Activated CD8-positive, alpha-beta T cell treated with anti-CD3 and anti-CD28 coated beads for 36 hours (primary cell): Measurements from ENCODE around the gene BORCS5. TPM values are rescaled to one million over a fixed set of nuclear protein-coding genes. Genes with fewer than 3 reads are reported as not detected.
A peak's percentile ranks its signal among the peaks of the same experiment; 100 is the strongest.

Source experiments
- ATAC-seq: fragments of 200-7000 bp; cut with Tn5 transposase; one replicate; pipeline ENCODE4 v1.10.0; 2021; ENCODE audit warnings: mild to moderate bottlenecking, moderate library complexity
- CTCF ChIA-PET: fragments of 350-600 bp; sonication (Branson Sonifier 250); formaldehyde crosslinking; loops from one replicate; lab custom pipeline; 2021; ENCODE audit warnings: antibody characterized with exemption; lab: Charles Lee
- POLR2A ChIA-PET: fragments of 350-600 bp; sonication (Branson Sonifier 250); formaldehyde crosslinking; loops from one replicate; lab custom pipeline; 2021; ENCODE audit warnings: antibody characterized with exemption; lab: Charles Lee
- DNase-seq: peaks from one replicate; pipeline ENCODE4 v3.0.0-alpha.2; 2020
- H3K27ac Mint-ChIP-seq: one replicate; pipeline ENCODE4 v1.8.0; 2021; ENCODE audit warnings: mild to moderate bottlenecking, mixed read lengths
- H3K27me3 Mint-ChIP-seq: one replicate; pipeline ENCODE4 v1.8.0; 2021; ENCODE audit warnings: mixed read lengths
- H3K36me3 Mint-ChIP-seq: one replicate; pipeline ENCODE4 v1.8.0; 2021; ENCODE audit warnings: low read depth, mixed read lengths
- H3K4me1 Mint-ChIP-seq: one replicate; pipeline ENCODE4 v1.8.0; 2021; ENCODE audit warnings: low read depth, mixed read lengths
- H3K4me3 Mint-ChIP-seq: one replicate; pipeline ENCODE4 v1.8.0; 2021; ENCODE audit warnings: mild to moderate bottlenecking, moderate library complexity, mixed read lengths
- H3K9me3 Mint-ChIP-seq: one replicate; pipeline ENCODE4 v1.8.0; 2021; ENCODE audit warnings: mixed read lengths
- intact Hi-C: fragments of 100-400 bp; cut with micrococcal nuclease; formaldehyde crosslinking; loops from one replicate; pipeline ENCODE4 v1.10.0; 2022
- total RNA-seq, 2 experiments: library from RNA; stranded (reverse); gene quantifications; one replicate each; pipeline ENCODE4 v1.2.3, GENCODE V29; 2021
- TF ChIP-seq, protein P1 (sequence below): fragments of 200-600 bp; IDR thresholded peaks from one replicate; pipeline ENCODE4 v1.8.0; 2022; ENCODE audit warnings: antibody characterized with exemption, mild to moderate bottlenecking

The BORCS5 gene
- total RNA-seq, 2 experiments from 2014 or later, result 31.5 to 32.9 TPM

DNA sequence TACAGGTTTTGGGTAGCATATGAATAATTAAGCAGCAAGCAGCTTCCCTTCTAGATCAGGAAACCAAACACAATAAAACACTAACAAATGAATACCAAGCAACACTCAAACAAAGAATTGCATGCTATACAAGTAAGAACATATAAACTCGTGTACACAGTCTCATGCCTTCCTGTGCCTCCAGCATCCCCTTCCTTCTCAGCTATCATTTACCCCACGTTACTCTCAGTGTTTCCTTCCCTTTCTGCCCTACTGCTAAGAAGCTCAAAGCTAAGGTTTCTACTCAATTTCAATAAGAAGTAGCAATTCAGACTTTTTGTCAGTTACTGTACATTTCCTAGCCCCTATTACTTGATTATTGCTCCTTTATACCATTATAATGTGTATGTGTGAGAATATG, 124.8 kb downstream of the BORCS5 start:
- peak; percentile 65 for ATAC-seq
- Mint-ChIP-seq H3K9me3 (no peaks in the 10 kb centered on the region), H3K4me3 (no peak overlapping the region), H3K27ac (peak overlapping the region; percentile 92), H3K27me3 (no peaks in the 10 kb centered on the region), H3K4me1 (peaks cover 51% of the 10 kb centered on the region), H3K36me3 (peaks cover 68% of the 10 kb centered on the region)
- DNase-seq, result no peak
- TF ChIP-seq, protein P1, sequence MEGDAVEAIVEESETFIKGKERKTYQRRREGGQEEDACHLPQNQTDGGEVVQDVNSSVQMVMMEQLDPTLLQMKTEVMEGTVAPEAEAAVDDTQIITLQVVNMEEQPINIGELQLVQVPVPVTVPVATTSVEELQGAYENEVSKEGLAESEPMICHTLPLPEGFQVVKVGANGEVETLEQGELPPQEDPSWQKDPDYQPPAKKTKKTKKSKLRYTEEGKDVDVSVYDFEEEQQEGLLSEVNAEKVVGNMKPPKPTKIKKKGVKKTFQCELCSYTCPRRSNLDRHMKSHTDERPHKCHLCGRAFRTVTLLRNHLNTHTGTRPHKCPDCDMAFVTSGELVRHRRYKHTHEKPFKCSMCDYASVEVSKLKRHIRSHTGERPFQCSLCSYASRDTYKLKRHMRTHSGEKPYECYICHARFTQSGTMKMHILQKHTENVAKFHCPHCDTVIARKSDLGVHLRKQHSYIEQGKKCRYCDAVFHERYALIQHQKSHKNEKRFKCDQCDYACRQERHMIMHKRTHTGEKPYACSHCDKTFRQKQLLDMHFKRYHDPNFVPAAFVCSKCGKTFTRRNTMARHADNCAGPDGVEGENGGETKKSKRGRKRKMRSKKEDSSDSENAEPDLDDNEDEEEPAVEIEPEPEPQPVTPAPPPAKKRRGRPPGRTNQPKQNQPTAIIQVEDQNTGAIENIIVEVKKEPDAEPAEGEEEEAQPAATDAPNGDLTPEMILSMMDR, result no peak
- CTCF ChIA-PET, result interaction anchor here (0.8 to 2.1 kb wide), 7 partner anchors 24 to 131 kb away, joined by 3 to 7 read pairs (median 3); partner anchors contain the start of genes BORCS5 and DUSP16
- intact Hi-C loops, result no loop called here
- POLR2A ChIA-PET, result interaction anchor here (0.9 to 2.1 kb wide), 5 partner anchors 15 to 105 kb away, joined by 3 to 6 read pairs (median 5); no protein-coding TSS in a partner anchor

DNA sequence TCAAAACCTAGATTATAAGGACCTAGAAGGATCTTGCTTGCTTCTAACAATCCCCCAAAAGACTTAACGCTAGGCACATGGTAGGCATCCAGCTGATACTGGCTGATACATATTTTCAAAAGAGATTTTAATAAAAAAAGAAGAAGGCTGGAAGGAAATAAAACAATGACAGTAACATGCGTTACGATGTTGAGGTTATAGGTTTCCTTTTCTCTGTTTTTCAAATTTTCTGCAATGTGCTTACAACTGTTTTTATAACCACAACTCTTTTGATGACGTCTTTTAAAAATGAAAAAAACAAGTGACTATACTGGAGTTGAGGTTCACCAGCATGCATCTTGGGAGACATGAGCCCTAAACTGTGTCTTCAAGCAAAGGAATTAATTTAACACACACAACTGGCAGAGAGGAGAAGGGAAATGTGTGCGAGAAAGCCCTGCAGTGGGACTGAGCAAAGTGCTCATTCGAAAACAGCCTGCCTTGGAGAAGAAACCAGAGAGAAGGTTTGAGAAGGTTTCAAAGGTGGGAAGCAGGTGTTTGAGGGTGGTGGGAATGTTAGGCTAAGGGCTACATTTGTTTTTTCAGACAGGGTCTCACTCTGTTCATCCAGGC, 125.4 kb downstream of the BORCS5 start:
- ATAC-seq, result peak; percentile 63
- ChIA-PET POLR2A (interaction anchor here (1.0 to 2.1 kb wide), 5 partner anchors 12 to 103 kb away, joined by 3 to 6 read pairs (median 5); no protein-coding TSS in a partner anchor), CTCF (interaction anchor here (0.8 to 2.1 kb wide), 9 partner anchors 9 to 125 kb away, joined by 3 to 7 read pairs (median 3); partner anchors contain the start of genes BORCS5 and DUSP16)
- peak; percentile 26 for DNase-seq
- no peaks in the 10 kb centered on the region for H3K27me3 Mint-ChIP-seq
- H3K27ac Mint-ChIP-seq, result peak overlapping the region; percentile 92
- no peaks in the 10 kb centered on the region for H3K9me3 Mint-ChIP-seq
- H3K36me3 Mint-ChIP-seq, result peaks cover 67% of the 10 kb centered on the region
- intact Hi-C loops, result no loop called here
- TF ChIP-seq, protein P1, result no peak
- peak overlapping the region; percentile 60 for H3K4me3 Mint-ChIP-seq
- peaks cover 57% of the 10 kb centered on the region for H3K4me1 Mint-ChIP-seq

DNA sequence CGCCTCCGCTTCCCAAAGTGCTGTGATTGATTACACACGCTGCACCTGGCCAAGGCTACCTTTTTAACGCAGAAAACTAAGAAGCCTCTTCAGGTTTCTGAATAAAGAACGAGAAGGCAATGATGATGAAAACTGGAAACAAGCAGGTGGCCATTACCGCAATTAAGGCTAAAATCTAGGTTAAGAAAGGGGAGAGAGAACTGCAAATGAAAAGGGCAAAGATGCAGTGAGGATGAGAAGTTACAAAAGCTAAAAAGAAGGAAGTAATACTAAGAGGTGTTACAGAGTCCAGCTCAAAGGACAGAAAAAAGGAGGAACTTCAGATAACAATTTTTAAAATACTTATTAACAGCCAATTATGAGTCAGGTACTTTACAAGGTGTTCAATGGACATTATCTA, 126.1 kb downstream of the BORCS5 start:
- POLR2A ChIA-PET, result interaction anchor here (1.0 to 2.1 kb wide), 5 partner anchors 11 to 104 kb away, joined by 3 to 6 read pairs (median 5); no protein-coding TSS in a partner anchor
- no peak for ATAC-seq
- H3K4me1 Mint-ChIP-seq, result peaks cover 63% of the 10 kb centered on the region
- TF ChIP-seq, protein P1, result no peak
- H3K27me3 Mint-ChIP-seq, result no peaks in the 10 kb centered on the region
- no peak for DNase-seq
- peaks cover 66% of the 10 kb centered on the region for H3K36me3 Mint-ChIP-seq
- peak overlapping the region; percentile 60 for H3K4me3 Mint-ChIP-seq
- intact Hi-C loops, result no loop called here
- CTCF ChIA-PET, result interaction anchor here (1.0 to 2.1 kb wide), 6 partner anchors 9 to 126 kb away, joined by 3 to 7 read pairs (median 4); partner anchors contain the start of genes BORCS5 and DUSP16
- no peaks in the 10 kb centered on the region for H3K9me3 Mint-ChIP-seq
- H3K27ac Mint-ChIP-seq, result peak overlapping the region; percentile 92

DNA sequence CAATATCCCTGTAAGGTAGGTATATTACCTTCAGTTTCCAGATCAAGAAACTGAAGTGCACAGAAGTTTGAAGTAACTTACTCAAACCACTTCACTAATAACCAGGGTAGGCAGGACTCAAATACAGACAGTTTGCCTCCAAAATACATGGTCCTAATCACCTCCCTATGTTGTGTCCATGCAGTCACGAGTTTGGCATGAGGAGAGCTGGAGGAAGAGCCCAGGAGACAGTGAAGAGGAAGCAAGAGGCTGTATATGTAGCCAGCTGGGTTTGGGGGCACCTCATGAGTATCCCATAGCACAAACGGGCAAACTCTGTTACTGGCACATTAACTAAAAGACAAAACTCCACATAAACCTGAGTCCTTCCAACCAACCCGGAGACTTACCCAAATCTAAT, 126.6 kb downstream of the BORCS5 start:
- TF ChIP-seq, protein P1, result no peak
- Mint-ChIP-seq H3K27me3 (no peaks in the 10 kb centered on the region), H3K36me3 (peaks cover 68% of the 10 kb centered on the region), H3K27ac (peak overlapping the region; percentile 87), H3K4me3 (peak overlapping the region; percentile 56), H3K4me1 (peaks cover 67% of the 10 kb centered on the region), H3K9me3 (no peaks in the 10 kb centered on the region)
- ATAC-seq (no peak), DNase-seq (no peak)
- POLR2A ChIA-PET, result interaction anchor here (1.0 to 2.1 kb wide), 5 partner anchors 10 to 104 kb away, joined by 3 to 5 read pairs (median 5); no protein-coding TSS in a partner anchor
- CTCF ChIA-PET, result interaction anchor here (1.0 to 1.5 kb wide), 3 partner anchors 8 to 107 kb away, joined by 3 to 5 read pairs (median 3); no protein-coding TSS in a partner anchor
- intact Hi-C loops, result no loop called here
